ENCODE results near the gene ZNF71. TPM values are rescaled to one million over a fixed set of nuclear protein-coding genes. Genes with fewer than 3 reads are reported as not detected.
"Not testable (repeated sequence)": the region's sequence is repeated elsewhere in the genome, so short reads cannot be mapped to it uniquely, and the experiment has no call there.

ZNF71 gene
- total RNA-seq, 2 experiments from 2014 or later: 2.2 TPM

DNA sequence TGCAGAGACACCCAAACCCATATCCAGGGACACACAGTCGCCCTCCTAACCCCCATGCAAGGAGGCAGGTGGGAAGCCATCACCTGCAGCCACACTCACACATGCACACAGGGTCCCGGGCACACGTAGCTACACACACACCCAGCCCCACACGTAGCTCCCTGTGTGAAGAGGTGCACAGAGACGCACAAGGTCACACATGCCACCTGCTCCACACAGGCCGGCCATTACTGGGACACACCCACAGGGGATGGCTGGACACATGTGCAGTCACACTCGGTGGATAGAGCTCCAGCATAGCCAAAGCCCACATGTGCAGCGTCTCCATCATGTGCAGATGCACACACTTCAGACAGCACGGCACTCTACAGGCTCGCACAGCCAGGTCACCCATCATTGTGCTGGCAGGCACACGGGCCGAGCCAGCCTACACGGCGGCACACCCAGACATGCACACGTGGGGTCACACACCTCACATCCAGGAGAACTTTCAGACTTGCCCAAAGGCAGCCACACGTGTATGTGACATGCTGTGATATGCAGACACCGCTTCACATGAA is 75.4 kb downstream of the ZNF71 start:
- ATAC-seq (ENCODE audit: poor library complexity) (no peak), DNase-seq (no peak)
- H3K4me1 ChIP-seq (ENCODE audit: insufficient read depth, low read length): peaks cover 15% of the 10 kb centered on the region
- no peak for TF ChIP-seq CTCF (IDR thresholded peaks at IDR 0.05)
- H3K27me3 ChIP-seq (ENCODE audit: control insufficient read depth in 1 of 2, insufficient read depth in 2 of 2, low read length in 2 of 2): no peaks in the 10 kb centered on the region
- H3K9me3 ChIP-seq (ENCODE audit: control insufficient read depth in 1 of 2, insufficient read depth in 1 of 2, low read length in 2 of 2): peaks cover 8 to 69% of the 10 kb centered on the region in 2 experiments
- H3K4me3 ChIP-seq (ENCODE audit: low read length): peak overlapping the region; percentile 50
- H3K9me3 Mint-ChIP-seq: peaks cover 3% of the 10 kb centered on the region
- H3K4me1 Mint-ChIP-seq (ENCODE audit: low read depth): peaks cover 14% of the 10 kb centered on the region
- ChIA-PET POLR2A (interaction anchor here (0.5 kb wide), 1 partner anchor 1247 kb away, joined by 3 read pairs; no protein-coding TSS in a partner anchor), CTCF (no interaction called here)
- no peaks in the 10 kb centered on the region for H3K27me3 Mint-ChIP-seq
- H3K4me3 Mint-ChIP-seq: peak overlapping the region; percentile 87
- peaks cover 25% of the 10 kb centered on the region for H3K36me3 Mint-ChIP-seq (ENCODE audit: low read depth)
- intact Hi-C loops (cut with DNase I, micrococcal nuclease): loop anchor here (2.0 to 10.0 kb wide), 4 partner anchors 78 to 1704 kb away; partner anchors contain the start of genes ZNF582 (in 2 of the 2) and ZSCAN5A (in 1 of the 2)
- no peak overlapping the region for H3K27ac Mint-ChIP-seq
- H3K27ac ChIP-seq (ENCODE audit: low read depth in 1 of 2, low read length in 2 of 2): no peak overlapping the region
- H3K36me3 ChIP-seq (ENCODE audit: insufficient read depth, low read length): no peaks in the 10 kb centered on the region

DNA sequence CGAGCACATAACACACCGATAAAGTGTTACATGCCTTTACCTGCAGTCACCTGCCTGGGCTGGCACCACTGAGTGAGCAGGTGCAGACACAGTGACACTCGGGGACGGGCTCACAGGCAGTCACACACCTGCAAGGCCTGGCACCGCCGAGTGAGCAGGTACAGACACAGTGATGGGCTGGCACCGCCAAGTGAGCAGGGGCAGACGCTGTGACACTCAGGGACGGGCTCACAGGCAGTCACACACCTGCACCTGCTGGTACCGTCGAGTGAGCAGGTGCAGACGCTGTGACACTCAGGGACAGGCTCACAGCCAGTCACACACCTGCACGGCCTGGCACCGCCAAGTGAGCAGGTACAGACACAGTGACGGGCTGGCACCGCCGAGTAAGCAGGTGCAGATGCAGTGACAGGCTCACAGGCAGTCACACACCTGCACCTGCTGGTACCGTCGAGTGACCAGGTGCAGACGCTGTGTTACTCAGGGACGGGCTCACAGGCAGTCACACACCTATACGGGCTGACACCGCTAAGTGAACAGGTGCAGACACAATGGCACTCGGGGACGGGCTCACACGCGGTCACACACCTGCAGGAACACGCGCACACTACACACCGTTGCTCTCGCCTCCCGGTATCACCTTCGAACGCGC is 76.0 kb downstream of the ZNF71 start:
- POLR2A ChIA-PET: interaction anchor here (0.5 to 1.0 kb wide), 3 partner anchors 267 to 1246 kb away, joined by 3 to 5 read pairs (median 3); partner anchors contain the start of genes ZNF583 and ZSCAN5A
- Histone ChIP-seq H3K9me3 (ENCODE audit: control insufficient read depth in 1 of 2, insufficient read depth in 1 of 2, low read length in 2 of 2) (peaks cover 8 to 68% of the 10 kb centered on the region in 2 experiments), H3K4me1 (ENCODE audit: insufficient read depth, low read length) (peaks cover 15% of the 10 kb centered on the region), H3K4me3 (ENCODE audit: low read length) (peak overlapping the region; percentile 50), H3K27ac (ENCODE audit: low read depth in 1 of 2, low read length in 2 of 2) (no peak overlapping the region), H3K36me3 (ENCODE audit: insufficient read depth, low read length) (no peaks in the 10 kb centered on the region), H3K27me3 (ENCODE audit: control insufficient read depth in 1 of 2, insufficient read depth in 2 of 2, low read length in 2 of 2) (no peaks in the 10 kb centered on the region)
- peak in 2 of 14 experiments; percentile 1 to 5 for DNase-seq
- H3K4me1 Mint-ChIP-seq (ENCODE audit: low read depth): peaks cover 14% of the 10 kb centered on the region
- peak overlapping the region; percentile 87 for H3K4me3 Mint-ChIP-seq
- H3K9me3 Mint-ChIP-seq: peaks cover 3% of the 10 kb centered on the region
- ATAC-seq (ENCODE audit: poor library complexity): peak; percentile 73
- H3K27me3 Mint-ChIP-seq: no peaks in the 10 kb centered on the region
- H3K27ac Mint-ChIP-seq: peak overlapping the region; percentile 65
- H3K36me3 Mint-ChIP-seq (ENCODE audit: low read depth): peaks cover 25% of the 10 kb centered on the region
- TF ChIP-seq CTCF (IDR thresholded peaks at IDR 0.05): no peak
- CTCF ChIA-PET: no interaction called here
- intact Hi-C loops (cut with DNase I, micrococcal nuclease): loop anchor here (2.0 to 10.0 kb wide), 4 partner anchors 78 to 1704 kb away; partner anchors contain the start of genes ZNF582 (in 2 of the 2) and ZSCAN5A (in 1 of the 2)

GRCh38 chr19:56671613-56671994 is 76.5 kb downstream of the ZNF71 start, which contains the start of gene ZNF835:
TSS of gene ZNF835 (minus strand) at chr19:56671757. CDS start at chr19:56665198, 6,559 bp downstream.
- no peak for TF ChIP-seq CTCF (IDR thresholded peaks at IDR 0.05)
- H3K27ac ChIP-seq (ENCODE audit: low read depth in 1 of 2, low read length in 2 of 2): peak within 1 kb of the TSS in 1 of 2 donors; percentile 25
- DNase-seq: peak; percentile 60 to 87 (median 77)
- intact Hi-C loops (cut with DNase I, micrococcal nuclease): loop anchor here (2.0 to 10.0 kb wide), 4 partner anchors 79 to 1703 kb away; partner anchors contain the start of genes ZNF582 (in 2 of the 2) and ZSCAN5A (in 1 of the 2)
- H3K4me3 Mint-ChIP-seq: peak within 1 kb of the TSS; percentile 87
- POLR2A ChIA-PET: interaction anchor here (0.9 to 1.0 kb wide), 2 partner anchors 268 to 357 kb away, joined by 3 to 5 read pairs; partner anchors contain the start of genes ZNF583 and ZSCAN5A
- ATAC-seq (ENCODE audit: poor library complexity): peak; percentile 92
- peak within 1 kb of the TSS; percentile 65 for H3K27ac Mint-ChIP-seq
- H3K36me3 Mint-ChIP-seq (ENCODE audit: low read depth): peaks cover 21% of the 10 kb centered on the region
- H3K4me1 Mint-ChIP-seq (ENCODE audit: low read depth): peaks cover 14% of the 10 kb centered on the region
- no peaks in the 10 kb centered on the region for H3K27me3 ChIP-seq (ENCODE audit: control insufficient read depth in 1 of 2, insufficient read depth in 2 of 2, low read length in 2 of 2)
- peaks cover 3% of the 10 kb centered on the region for H3K9me3 Mint-ChIP-seq
- CTCF ChIA-PET: no interaction called here
- H3K9me3 ChIP-seq (ENCODE audit: control insufficient read depth in 1 of 2, insufficient read depth in 1 of 2, low read length in 2 of 2): peaks cover 8 to 65% of the 10 kb centered on the region in 2 experiments
- no peaks in the 10 kb centered on the region for H3K36me3 ChIP-seq (ENCODE audit: insufficient read depth, low read length)
- H3K4me1 ChIP-seq (ENCODE audit: insufficient read depth, low read length): peaks cover 15% of the 10 kb centered on the region
- H3K4me3 ChIP-seq (ENCODE audit: low read length): peak within 1 kb of the TSS; percentile 50
- H3K27me3 Mint-ChIP-seq: no peaks in the 10 kb centered on the region

GRCh38 chr19:56672610-56673009 is 77.5 kb downstream of the ZNF71 start:
- H3K4me1 Mint-ChIP-seq (ENCODE audit: low read depth): peaks cover 14% of the 10 kb centered on the region
- H3K36me3 ChIP-seq (ENCODE audit: insufficient read depth, low read length); H3K27me3 ChIP-seq (ENCODE audit: control insufficient read depth in 1 of 2, insufficient read depth in 2 of 2, low read length in 2 of 2); ATAC-seq (ENCODE audit: poor library complexity); H3K4me3 ChIP-seq (ENCODE audit: low read length); CTCF ChIA-PET; DNase-seq; H3K27ac Mint-ChIP-seq; H3K27ac ChIP-seq (ENCODE audit: low read depth in 1 of 2, low read length in 2 of 2); H3K27me3 Mint-ChIP-seq; H3K9me3 Mint-ChIP-seq; POLR2A ChIA-PET: not testable (repeated sequence)
- H3K4me3 Mint-ChIP-seq: peak overlapping the region; percentile 4
- intact Hi-C loops (cut with DNase I, micrococcal nuclease): loop anchor here (5.0 to 10.0 kb wide), 3 partner anchors 280 to 1702 kb away; partner anchors contain the start of genes ZNF582 (in 2 of the 2) and ZSCAN5A (in 1 of the 2)
- peaks cover 8 to 58% of the 10 kb centered on the region in 2 experiments for H3K9me3 ChIP-seq (ENCODE audit: control insufficient read depth in 1 of 2, insufficient read depth in 1 of 2, low read length in 2 of 2)
- H3K36me3 Mint-ChIP-seq (ENCODE audit: low read depth): peaks cover 13% of the 10 kb centered on the region
- H3K4me1 ChIP-seq (ENCODE audit: insufficient read depth, low read length): peaks cover 15% of the 10 kb centered on the region

All from CD4-positive, alpha-beta T cell (primary cell).